Mucosa of descending colon (tissue), 3 donors: ENCODE measurements around the gene PIH1D1. TPM values are rescaled to one million over a fixed set of nuclear protein-coding genes. Genes with fewer than 3 reads are reported as not detected.

ENCODE experiments used
- ATAC-seq: fragments of 200-7000 bp; cut with Tn5 transposase; one replicate; pipeline ENCODE4 v1.9.1; 2020; ENCODE audit warnings: mild to moderate bottlenecking, moderate library complexity
- DNase-seq, 3 donors: peaks; one replicate each; pipeline ENCODE4 v3.0.0-alpha.2; 2020
- H3K36me3 ChIP-seq: fragments of 200-600 bp; one replicate; pipeline ENCODE4 v1.8.0; 2021; ENCODE audit warnings: low read depth, mild to moderate bottlenecking
- H3K4me1 ChIP-seq: fragments of 200-600 bp; one replicate; pipeline ENCODE4 v1.8.0; 2021; ENCODE audit warnings: low read depth, mild to moderate bottlenecking
- H3K4me3 ChIP-seq: fragments of 200-600 bp; one replicate; pipeline ENCODE4 v1.8.0; 2021; ENCODE audit warnings: mild to moderate bottlenecking
- H3K9me3 ChIP-seq: fragments of 200-600 bp; one replicate; pipeline ENCODE4 v1.8.0; 2021; ENCODE audit warnings: mild to moderate bottlenecking
- CTCF ChIP-seq: fragments of 200-600 bp; IDR thresholded peaks from one replicate; pipeline ENCODE4 v1.8.0; 2022; ENCODE audit warnings: antibody characterized with exemption, mild to moderate bottlenecking
- intact Hi-C, 2 donors: fragments of 100-400 bp; cut with DNase I in 1 of 2; cut with micrococcal nuclease in 1 of 2; formaldehyde crosslinking; loops; one replicate each; pipeline versions ENCODE4 v1.11.0 to v1.11.1; 2022; cut with DNase I, micrococcal nuclease
- total RNA-seq, 3 donors: library from RNA; stranded (reverse); fragmentation: NEBNext Ultra II Directional in 2 of 3; extraction: Animal tissue kit (Norgen Biotek cat#: 25700) in 2 of 3; gene quantifications; one replicate each; pipeline versions ENCODE4 v1.2.1 to v1.2.4, GENCODE V29; 2021 to 2023
- donor health status: DM: no; HTN: no; CAD: no; lungs with moderate emphysema.
- donor health status: DM: no; HTN: no; CAD: no.
- donor health status: DM: no; HTN: yes; CAD: no.

Gene PIH1D1
- total RNA-seq, 3 donors from 2014 or later: 65.2 to 78.7 (median 76.6) TPM

- ATAC-seq (peak; percentile 81), DNase-seq (peak; percentile 94 to 96 (median 95))
- H3K4me1 ChIP-seq: no peaks in the 10 kb centered on the region
- intact Hi-C loops: loop anchor here (2.0 to 5.0 kb wide), 2 partner anchors 50 to 51 kb away; no protein-coding TSS in a partner anchor
- H3K9me3 ChIP-seq: no peaks in the 10 kb centered on the region
- H3K36me3 ChIP-seq: no peaks in the 10 kb centered on the region
- peak overlapping the region; percentile 42 for H3K4me3 ChIP-seq
- TF ChIP-seq CTCF: no peak
These were observed 8.7 kb downstream of the PIH1D1 start for GRCh38 chr19:49442771-49443365.

- intact Hi-C loops: loop anchor here (2.0 to 5.0 kb wide), 2 partner anchors 50 kb away; no protein-coding TSS in a partner anchor
- no peak for ATAC-seq
- Histone ChIP-seq H3K4me1 (no peaks in the 10 kb centered on the region), H3K9me3 (no peaks in the 10 kb centered on the region), H3K36me3 (no peaks in the 10 kb centered on the region), H3K4me3 (no peak overlapping the region)
- DNase-seq: peak in 1 of 3 donors; percentile 46
- no peak for TF ChIP-seq CTCF
These were observed 9.3 kb downstream of the PIH1D1 start for GRCh38 chr19:49442354-49442753.

- Histone ChIP-seq H3K36me3 (no peaks in the 10 kb centered on the region), H3K9me3 (no peaks in the 10 kb centered on the region), H3K4me1 (no peaks in the 10 kb centered on the region), H3K4me3 (no peak overlapping the region)
- intact Hi-C loops: loop anchor here (2.0 to 5.0 kb wide), 2 partner anchors 49 to 50 kb away; no protein-coding TSS in a partner anchor
- DNase-seq (no peak), ATAC-seq (no peak)
- TF ChIP-seq CTCF: no peak
These were observed 9.7 kb downstream of the PIH1D1 start for GRCh38 chr19:49441960-49442350.

DNA sequence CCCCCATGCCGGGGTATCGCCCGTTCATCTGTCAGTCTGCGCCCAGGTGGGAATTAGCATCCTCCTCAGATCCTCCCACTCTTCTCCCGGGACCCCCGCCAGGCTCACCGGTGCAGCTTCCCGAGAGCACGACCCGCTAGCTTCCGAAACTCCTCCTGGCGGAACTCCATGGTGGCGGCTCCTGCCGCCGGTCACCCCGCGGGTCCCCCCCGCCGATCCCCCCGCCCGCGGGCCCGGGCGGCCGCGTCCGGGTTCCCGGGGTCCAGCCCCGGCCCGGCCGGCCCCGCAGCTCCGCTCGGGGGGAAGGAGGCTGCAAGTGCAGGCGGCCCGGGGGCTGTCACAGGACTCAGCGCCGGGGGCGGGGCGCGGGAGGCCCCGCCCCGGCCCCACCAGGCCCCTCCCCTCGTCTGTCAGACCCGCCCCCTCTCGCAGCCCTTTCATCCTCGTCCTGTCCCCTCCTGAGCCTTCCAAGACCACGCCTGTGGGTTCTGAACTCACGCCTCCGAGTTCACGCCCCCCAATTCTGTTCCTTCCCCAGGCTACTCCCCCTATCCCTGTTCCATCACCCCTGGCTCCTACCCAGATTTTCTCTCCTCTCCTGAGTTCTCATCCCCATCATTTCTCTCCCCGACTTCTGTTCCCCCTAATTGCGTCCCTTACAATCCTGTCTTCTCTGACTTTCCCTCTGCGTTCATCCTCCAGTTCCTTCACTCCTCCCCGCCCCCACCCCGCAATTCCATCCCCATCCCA lies 10.2 kb downstream of the PIH1D1 start, which contains the start of gene SLC17A7:
Gene SLC17A7 (minus strand): TSS at position 318 of the 750 bp plus-strand sequence. CDS start 148 bp downstream, at position 170.
- H3K9me3 ChIP-seq: no peaks in the 10 kb centered on the region
- H3K4me3 ChIP-seq: no peak within 1 kb of the TSS
- DNase-seq (peak in 2 of 3 donors; percentile 40 to 63), ATAC-seq (no peak)
- intact Hi-C loops: loop anchor here in 1 of 2 donors (5.0 kb wide), 1 partner anchor 49 kb away; no protein-coding TSS in a partner anchor
- H3K36me3 ChIP-seq: no peaks in the 10 kb centered on the region
- TF ChIP-seq CTCF: no peak
- no peaks in the 10 kb centered on the region for H3K4me1 ChIP-seq

GRCh38 chr19:49440439-49441209 lies 11.0 kb downstream of the PIH1D1 start:
- DNase-seq: no peak
- no peaks in the 10 kb centered on the region for H3K36me3 ChIP-seq
- intact Hi-C loops: loop anchor here in 1 of 2 donors (5.0 kb wide), 1 partner anchor 48 kb away; no protein-coding TSS in a partner anchor
- H3K9me3 ChIP-seq: no peaks in the 10 kb centered on the region
- H3K4me3 ChIP-seq: no peak overlapping the region
- no peak for TF ChIP-seq CTCF
- H3K4me1 ChIP-seq: no peaks in the 10 kb centered on the region
- no peak for ATAC-seq
